Keratinocyte (primary cell): ENCODE data around the gene CCNK.

ENCODE experiments used
- CTCF ChIP-seq, 3 experiments: IDR thresholded peaks in 1 of 3; conservative IDR thresholded peaks in 1 of 3; optimal IDR thresholded peaks in 1 of 3; 2 replicates in 2 of 3; 3 replicates in 1 of 3; pipeline versions ENCODE3 to v1.5.1; 2011; ENCODE audit warnings: low read length in 3 of 3, mild to moderate bottlenecking in 3 of 3, moderate library complexity in 2 of 3, control low read depth in 1 of 3, inconsistent platforms in 1 of 3; ENCODE audit not compliant: insufficient read depth in 2 of 3; ENCODE audit errors: extremely low read depth in 1 of 3
- EZH2 ChIP-seq: IDR thresholded peaks from one replicate; pipeline ENCODE4 v1.6.1; 2012; ENCODE audit warnings: inconsistent platforms, mild to moderate bottlenecking, low read length, moderate library complexity

DNA sequence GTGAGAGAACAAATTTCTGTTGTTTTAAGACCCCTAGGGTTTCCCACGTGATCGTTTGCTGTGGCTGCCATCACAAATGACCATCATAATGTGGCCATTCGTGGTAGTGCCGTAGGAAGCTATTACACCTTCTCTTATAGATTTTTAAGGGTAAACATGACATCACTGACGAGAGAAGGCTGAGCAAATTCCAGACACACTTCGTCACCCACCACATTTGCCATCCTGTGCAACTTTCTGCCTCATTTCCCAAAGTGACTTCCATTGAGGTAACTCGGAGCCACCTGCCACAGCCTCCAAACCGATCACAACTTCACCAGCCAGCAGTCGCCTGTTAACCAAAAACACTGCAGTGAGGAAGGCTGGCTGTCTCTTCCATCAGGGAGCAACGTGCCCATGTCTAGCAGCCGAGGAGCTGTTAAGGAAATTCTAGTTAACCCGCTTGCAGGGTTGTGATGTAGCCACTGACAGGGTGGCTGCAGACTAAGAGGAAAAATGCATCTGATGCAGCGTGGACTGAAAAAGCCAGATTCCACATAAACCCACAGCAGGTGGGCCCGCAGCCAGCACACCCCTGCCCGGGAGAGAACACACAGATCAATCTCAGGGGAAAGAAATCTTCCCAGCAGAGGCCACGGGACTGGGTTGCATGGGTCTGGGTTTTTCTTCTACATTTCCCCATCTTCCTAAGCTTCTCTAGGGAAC is 78.2 kb downstream of the CCNK start:
- TF ChIP-seq CTCF (optimal IDR thresholded peaks at IDR 0.05 in 1 of 3, IDR thresholded peaks at IDR 0.05 in 1 of 3, conservative IDR thresholded peaks at IDR 0.05 in 1 of 3; ENCODE audit: extremely low read depth in 1 of 3, insufficient read depth in 2 of 3, low read length in 3 of 3) = no peak
- no peak for TF ChIP-seq EZH2
